ENCODE results near the gene CST6.
"Not testable (repeated sequence)": the region's sequence is repeated elsewhere in the genome, so short reads cannot be mapped to it uniquely, and the experiment has no call there.

The CST6 gene

GRCh38 chr11:66015936-66016792 lies 4.4 kb downstream of the CST6 start:
- DNase-seq = peak; percentile 13

- DNase-seq = no peak
Observed at GRCh38 chr11:66016793-66017177, 5.0 kb downstream of the CST6 start.

GRCh38 chr11:66017321-66017720 lies 5.5 kb downstream of the CST6 start:
- no peak for DNase-seq

DNA sequence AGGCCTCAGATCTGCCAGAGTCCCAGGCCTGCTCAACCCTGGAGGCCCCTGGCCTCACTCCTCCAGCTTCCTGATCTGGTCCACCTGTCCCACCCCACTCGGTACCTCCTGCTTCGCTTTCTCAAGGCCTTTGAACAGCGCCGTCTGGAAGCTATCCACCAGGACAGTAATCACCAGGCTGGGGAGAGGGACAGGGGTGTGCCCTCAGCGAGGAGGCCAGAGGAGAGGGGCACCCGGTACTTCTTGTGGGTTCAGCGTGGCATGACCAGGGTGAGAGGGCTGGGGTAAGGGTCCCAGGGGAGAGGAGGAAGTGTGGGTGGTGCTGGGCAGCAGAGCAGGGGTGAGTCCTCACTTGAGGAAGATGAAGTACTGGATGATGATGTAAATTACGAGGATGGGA lies 8.4 kb downstream of the CST6 start:
- no peak for DNase-seq

DNA sequence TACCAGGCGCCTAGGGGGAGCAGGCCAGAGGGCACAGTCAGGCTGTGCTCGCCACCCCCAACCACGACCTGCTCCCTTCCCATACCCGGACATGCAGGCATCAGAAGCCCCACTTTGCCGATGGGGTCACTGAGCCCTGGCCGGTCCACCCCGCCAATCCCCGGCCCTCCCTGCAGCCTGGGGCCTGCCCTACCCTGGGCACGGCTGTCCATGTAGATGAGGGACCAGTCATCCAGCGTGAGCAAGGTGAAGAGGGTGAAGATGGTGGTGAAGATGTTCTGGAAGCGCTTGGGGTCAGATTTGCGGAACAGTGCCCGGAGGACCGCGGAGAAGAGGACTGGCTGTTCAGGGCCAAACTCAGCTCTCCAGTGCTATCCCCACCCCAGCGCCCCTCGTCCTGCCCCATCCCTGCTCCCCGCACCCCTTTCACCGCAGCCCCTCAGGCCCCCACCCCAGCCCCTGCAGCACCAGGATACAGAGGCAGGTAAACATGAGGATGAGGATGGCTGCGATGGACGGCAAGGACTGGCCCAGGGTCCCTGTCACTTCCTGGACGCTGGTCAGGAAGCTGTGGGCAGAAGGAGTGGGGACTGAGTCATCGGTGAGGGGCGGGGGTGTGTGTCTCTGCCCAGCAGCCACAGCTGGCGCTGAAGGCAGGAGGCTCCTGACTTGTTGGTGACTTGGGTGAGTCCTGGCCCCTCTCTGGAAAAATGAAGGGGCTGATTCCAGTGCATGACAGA lies 9.0 kb downstream of the CST6 start:
- DNase-seq = no peak

DNA sequence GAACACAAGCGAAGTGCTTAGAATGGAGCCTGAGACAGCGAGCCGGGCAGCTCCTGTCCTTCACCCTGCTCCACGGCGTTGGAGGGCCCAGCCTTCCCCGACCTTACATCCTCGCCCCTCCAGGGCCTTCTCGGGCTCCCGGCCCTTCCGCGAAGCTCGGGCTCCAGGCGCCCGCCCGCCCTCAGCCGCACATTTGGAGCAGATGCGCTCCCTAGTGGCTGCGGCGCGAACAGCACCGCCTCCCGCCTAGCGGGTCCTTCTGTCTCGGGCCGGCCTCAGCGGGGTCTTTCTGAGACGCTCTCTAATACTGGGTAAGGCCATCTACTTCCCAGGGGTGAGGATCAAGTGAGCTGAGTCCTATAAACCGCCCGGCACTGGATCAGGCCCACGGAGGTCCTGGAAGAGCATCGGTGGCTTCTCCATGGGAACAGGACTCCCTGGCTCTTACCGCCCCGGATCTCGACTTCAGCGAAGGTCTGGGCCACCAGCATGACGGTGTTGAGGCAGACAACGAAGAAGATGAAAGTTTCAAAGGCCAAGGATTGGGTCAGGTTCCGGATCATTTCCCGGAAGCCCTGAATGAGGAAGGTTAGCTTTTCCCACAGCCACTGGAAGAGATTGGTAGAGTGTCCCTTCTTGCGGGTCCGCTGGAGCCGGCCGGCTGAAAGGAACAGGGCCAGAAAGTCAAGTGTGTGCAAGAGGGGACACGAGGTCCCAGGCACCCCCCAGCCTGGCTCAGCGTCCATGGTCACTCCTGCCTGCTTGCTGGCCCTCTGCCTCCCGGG lies 10.8 kb downstream of the CST6 start:
- DNase-seq = peak; percentile 62

DNA sequence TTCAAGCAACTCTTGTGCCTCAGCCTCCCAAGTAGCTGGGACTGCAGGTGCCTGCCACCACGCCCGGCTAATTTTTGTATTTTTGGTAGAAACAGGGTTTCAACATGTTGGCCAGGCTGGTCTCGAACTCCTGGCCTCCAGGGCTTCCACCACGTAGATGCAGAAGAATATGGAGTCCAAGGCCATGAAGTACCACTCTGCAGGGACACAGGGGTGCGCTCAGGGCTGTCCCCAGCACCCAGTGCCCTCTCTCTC lies 11.3 kb downstream of the CST6 start:
- not testable (repeated sequence) for DNase-seq

GRCh38 chr11:66026017-66026529 lies 14.3 kb downstream of the CST6 start, which contains the start of gene CATSPER1:
CATSPER1 (minus strand) TSS chr11:66026479; CDS start chr11:66026379, 100 bp downstream.
- no peak for DNase-seq

DNA sequence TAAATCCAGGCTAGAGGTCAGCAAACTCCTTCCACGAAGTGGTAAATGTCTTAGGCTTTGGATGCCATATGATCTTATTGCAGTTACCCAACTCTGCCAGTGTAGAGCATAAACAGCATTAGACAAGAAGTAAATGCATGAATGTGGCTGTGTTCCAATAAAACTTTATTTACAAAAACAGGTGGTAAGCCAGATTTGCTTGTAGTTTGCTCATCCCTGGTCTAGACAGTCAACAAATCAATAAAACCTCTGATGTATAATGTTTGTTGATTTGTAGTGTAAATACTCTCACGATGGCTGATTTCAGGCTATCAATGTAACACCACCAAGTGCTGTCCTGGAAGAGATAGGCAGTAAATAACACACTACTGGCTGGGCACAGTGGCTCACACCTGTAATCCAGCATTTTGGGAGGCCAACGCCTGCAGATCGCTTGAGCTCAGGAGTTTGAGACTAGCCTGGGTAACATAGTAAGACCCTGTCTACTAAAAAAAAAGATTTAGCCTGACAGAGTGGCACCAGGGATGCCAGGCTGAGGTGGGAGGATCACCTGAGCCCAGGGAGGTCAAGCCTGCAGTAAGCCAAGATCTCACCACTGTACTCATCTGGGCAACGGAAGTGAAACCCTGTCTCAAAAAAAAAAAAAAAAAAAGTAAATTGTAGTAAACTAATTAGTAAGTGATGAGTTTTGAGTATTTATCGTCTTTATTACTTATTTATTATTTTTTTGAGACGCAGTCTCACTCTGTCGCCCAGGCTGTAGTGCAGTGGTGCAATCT lies 21.3 kb downstream of the CST6 start:
- DNase-seq = no peak

DNA sequence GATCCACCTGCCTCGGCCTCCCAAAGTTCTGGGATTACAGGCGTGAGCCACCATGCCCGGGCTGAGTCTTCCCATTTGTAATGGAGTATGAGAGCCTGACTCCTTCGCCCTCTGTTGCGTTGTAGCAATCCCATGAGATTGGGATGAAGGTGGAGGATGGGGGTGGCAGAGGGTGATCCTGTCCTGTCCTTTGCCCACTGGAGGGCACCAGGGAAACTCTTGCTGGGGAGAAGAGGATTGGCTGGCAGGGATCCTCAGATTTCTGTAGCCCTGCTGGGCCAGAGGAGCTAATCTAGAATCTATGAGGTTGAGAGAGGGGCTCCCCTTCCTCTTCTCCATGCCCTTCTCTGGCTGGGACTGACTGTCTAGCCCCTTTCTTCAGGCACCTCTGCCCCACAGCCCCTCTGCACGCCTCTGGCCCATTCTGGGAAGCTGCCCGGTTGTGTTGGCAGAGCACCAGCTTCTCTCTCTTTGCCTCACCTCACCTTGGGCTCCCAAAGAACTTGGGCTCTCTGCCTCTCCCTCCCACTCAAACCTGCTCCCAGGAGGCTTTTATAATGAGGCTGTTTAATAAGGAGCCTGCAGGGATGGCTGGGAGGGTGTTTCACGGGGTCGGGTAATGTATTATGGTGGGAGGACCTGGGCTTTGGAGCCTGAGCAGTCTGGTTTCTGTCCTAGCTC lies 24.0 kb downstream of the CST6 start:
- peak; percentile 15 for DNase-seq

- no peak for DNase-seq
Observed at GRCh38 chr11:66036334-66036710, 24.5 kb downstream of the CST6 start.

- DNase-seq = no peak
Observed at GRCh38 chr11:66037327-66037726, 25.5 kb downstream of the CST6 start.

DNA sequence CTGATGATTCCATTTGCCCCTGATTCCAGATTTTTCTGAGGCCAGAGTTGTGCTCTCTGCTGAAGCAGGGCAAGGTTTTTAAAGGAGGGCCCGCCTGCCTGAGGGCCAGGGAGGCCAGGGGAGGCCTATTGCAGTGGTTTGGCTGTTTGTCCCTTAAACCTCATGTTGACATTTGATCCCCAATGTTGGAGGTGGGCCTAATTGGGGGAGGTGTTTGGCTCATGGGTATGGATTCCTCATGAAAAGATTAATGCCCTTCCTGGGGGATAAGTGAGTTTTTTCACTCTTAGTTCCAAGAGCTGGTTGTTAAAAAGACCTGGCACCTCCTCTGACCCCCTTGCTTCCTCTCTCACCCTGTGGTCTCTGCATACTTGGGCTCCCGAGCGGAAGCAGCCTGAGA lies 28.0 kb downstream of the CST6 start:
- no peak for DNase-seq

DNA sequence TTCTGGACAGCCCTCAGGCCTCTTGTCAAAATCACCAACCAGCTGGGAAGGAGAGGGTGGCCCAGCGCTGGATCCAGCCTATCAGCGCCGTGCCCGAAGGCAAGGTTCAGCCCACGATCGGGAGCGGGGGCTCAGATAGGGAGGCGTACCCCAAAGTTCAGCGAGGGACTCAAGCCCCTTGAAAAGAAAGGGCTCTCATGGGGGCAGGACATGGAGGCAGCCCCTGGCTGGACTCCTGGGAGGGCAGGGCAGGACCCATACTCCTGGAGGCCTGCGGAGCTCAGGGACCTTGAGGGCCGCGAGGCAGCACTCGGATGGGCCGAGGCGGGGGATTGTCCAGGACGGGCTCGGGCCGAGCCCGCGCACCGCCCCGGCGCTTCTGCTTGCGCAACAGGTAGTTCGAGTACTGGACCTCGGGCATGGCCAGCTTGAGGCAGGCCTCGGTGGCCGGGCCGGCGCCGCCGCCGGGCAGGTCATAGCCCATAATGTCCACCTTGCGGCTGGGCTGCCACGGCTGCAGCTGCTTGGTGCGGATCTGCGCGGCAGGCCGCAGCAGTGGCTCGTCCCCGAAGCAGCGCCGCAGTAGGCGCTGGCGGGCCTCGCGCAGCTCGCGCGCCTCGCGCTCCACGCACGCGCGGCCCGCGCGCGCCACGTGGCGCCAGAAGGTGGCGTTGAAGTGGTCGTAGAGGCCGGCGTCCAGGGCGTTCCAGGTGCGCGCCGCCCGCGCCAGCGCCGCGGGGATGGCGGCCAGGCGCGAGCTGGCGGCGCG lies 30.6 kb downstream of the CST6 start:
- DNase-seq = no peak

GRCh38 chr11:66042996-66043906 lies 31.4 kb downstream of the CST6 start:
- DNase-seq = no peak

- no peak for DNase-seq
Observed at GRCh38 chr11:66044757-66045156, 32.9 kb downstream of the CST6 start.

DNA sequence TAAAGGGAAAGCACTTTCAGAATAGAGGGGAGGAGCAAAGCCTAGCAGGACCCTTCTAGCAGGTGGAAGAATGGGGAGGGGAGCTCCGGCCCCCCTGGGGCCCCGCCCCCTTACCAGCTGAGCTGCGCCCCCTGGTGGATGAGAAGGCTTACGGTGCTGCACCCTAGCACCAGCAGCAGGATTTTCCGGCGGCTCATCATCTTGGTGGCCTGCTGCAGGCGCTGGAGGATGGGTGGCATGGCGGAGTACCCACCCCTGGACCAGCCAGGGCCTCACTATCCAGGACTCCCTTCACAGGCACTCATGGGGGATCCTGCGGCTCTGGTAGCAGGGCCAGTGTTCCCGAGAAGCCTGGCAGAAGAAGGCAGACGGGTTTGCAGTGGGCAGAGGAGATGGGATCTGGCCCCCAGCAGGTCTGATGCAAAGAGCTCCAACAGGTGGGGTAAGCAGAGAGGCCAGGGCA lies 33.4 kb downstream of the CST6 start:
- peak; percentile 81 for DNase-seq

GRCh38 chr11:66046901-66047300 lies 35.1 kb downstream of the CST6 start:
- no peak for DNase-seq

- no peak for DNase-seq
Observed at GRCh38 chr11:66047541-66048365, 35.9 kb downstream of the CST6 start.

Measured in NCI-H1092 treated with DMSO at 0.1 percent for 48 hours (cell line).